Body of pancreas (tissue), 4 donors: ENCODE measurements around the gene HLA-DPA1. TPM values are rescaled to one million over a fixed set of nuclear protein-coding genes. Genes with fewer than 3 reads are reported as not detected.
"Not testable (repeated sequence)": the region's sequence is repeated elsewhere in the genome, so short reads cannot be mapped to it uniquely, and the experiment has no call there.

Experiments
- ATAC-seq: fragments of 150-250 bp; one replicate; pipeline ENCODE4 v1.9.1; 2016
- DNase-seq, 4 donors: peaks; one replicate each; pipeline ENCODE4 v3.0.0-alpha.2; 2019
- H3K27ac ChIP-seq, 4 donors: fragments of 200-600 bp; sonication (generic); 1 replicate in 3 of 4; 2 replicates in 1 of 4; pipeline versions ENCODE4 v1.5.1 to v1.6.1; 2016 to 2019; ENCODE audit warnings: mild to moderate bottlenecking in 1 of 4, mixed read lengths in 1 of 4, moderate library complexity in 1 of 4
- H3K27me3 ChIP-seq, 2 donors: fragments of 200-600 bp; sonication (generic); one replicate each; pipeline ENCODE4 v1.6.0; 2016; ENCODE audit warnings: mild to moderate bottlenecking in 1 of 2
- H3K36me3 ChIP-seq, 2 donors: fragments of 200-600 bp; sonication (generic); replicated peaks in 1 of 2; 2 replicates each; pipeline ENCODE4 v1.5.1; 2016; ENCODE audit warnings: low read depth in 2 of 2; ENCODE audit not compliant: insufficient read depth in 1 of 2
- H3K4me1 ChIP-seq: fragments of 200-600 bp; sonication (generic); one replicate; pipeline ENCODE4 v1.6.0; 2016
- H3K4me3 ChIP-seq, 2 donors: fragments of 200-600 bp; sonication (generic); 1 replicate in 1 of 2; 2 replicates in 1 of 2; pipeline ENCODE4 v1.5.1; 2016 to 2019
- H3K9me3 ChIP-seq, 3 donors: fragments of 200-600 bp; sonication (generic); 1 replicate in 2 of 3; 2 replicates in 1 of 3; pipeline ENCODE4 v1.5.1; 2016
- CTCF ChIP-seq, 7 experiments: fragments of 450-650 bp in 4 of 7; fragments of 200-600 bp in 3 of 7; sonication (generic) in 3 of 7; IDR thresholded peaks; one replicate each; pipeline ENCODE4 v1.5.1; 2016 to 2019; ENCODE audit warnings: antibody characterized with exemption in 7 of 7
- POLR2A ChIP-seq, 3 donors: fragments of 450-650 bp; IDR thresholded peaks; one replicate each; pipeline ENCODE4 v1.6.1; 2016; ENCODE audit warnings: antibody characterized with exemption in 3 of 3, mild to moderate bottlenecking in 2 of 3
- WGBS, 2 donors: methylation state at CpG; one replicate each; pipeline ENCODE4 v1.1.5; 2017; 5-methylcytosine and 5-hydroxymethylcytosine counted together
- intact Hi-C: fragments of 100-400 bp; cut with DNase I; formaldehyde crosslinking; loops from one replicate; pipeline ENCODE4 v1.15.1; 2023
- total RNA-seq, 2 donors: library from RNA; depleted of rRNA; stranded (reverse); fragments of >200 nt; gene quantifications; one replicate each; pipeline ENCODE4 v1.1.0, GENCODE V29; 2016

Gene HLA-DPA1
- total RNA-seq, 2 donors from 2014 or later: 10.5 to 81.7 TPM

- no peaks in the 10 kb centered on the region for H3K36me3 ChIP-seq
- H3K9me3 ChIP-seq: no peaks in the 10 kb centered on the region
- H3K27me3 ChIP-seq: no peaks in the 10 kb centered on the region
- ATAC-seq (no peak), DNase-seq (no peak)
- H3K27ac ChIP-seq: no peak overlapping the region
- no peak overlapping the region for H3K4me3 ChIP-seq
- intact Hi-C loops: no loop called here
- no peaks in the 10 kb centered on the region for H3K4me1 ChIP-seq
- WGBS, 2 donors: 84 to 92% methylated on average over 3 of the region's 3 CpGs
- TF ChIP-seq CTCF (IDR thresholded peaks at IDR 0.05): no peak
- no peak for TF ChIP-seq POLR2A (IDR thresholded peaks at IDR 0.05)
Observed at GRCh38 chr6:33066917-33067521, 6.4 kb downstream of the HLA-DPA1 start.

GRCh38 chr6:33065312-33065711 lies 8.1 kb downstream of the HLA-DPA1 start:
- DNase-seq (no peak), ATAC-seq (no peak)
- H3K9me3 ChIP-seq: no peaks in the 10 kb centered on the region
- TF ChIP-seq POLR2A (IDR thresholded peaks at IDR 0.05) (no peak), CTCF (IDR thresholded peaks at IDR 0.05) (no peak)
- H3K27ac ChIP-seq: no peak overlapping the region
- no peaks in the 10 kb centered on the region for H3K36me3 ChIP-seq
- no peaks in the 10 kb centered on the region for H3K4me1 ChIP-seq
- intact Hi-C loops: no loop called here
- no peak overlapping the region for H3K4me3 ChIP-seq
- WGBS, 2 donors: 83 to 86% methylated on average over 4 of the region's 4 CpGs
- H3K27me3 ChIP-seq: no peaks in the 10 kb centered on the region

GRCh38 chr6:33064723-33065122 lies 8.7 kb downstream of the HLA-DPA1 start:
- no peak for TF ChIP-seq POLR2A (IDR thresholded peaks at IDR 0.05)
- no peak for TF ChIP-seq CTCF (IDR thresholded peaks at IDR 0.05)
- Histone ChIP-seq H3K9me3 (no peaks in the 10 kb centered on the region), H3K4me3 (no peak overlapping the region), H3K4me1 (no peaks in the 10 kb centered on the region), H3K36me3 (no peaks in the 10 kb centered on the region), H3K27ac (no peak overlapping the region), H3K27me3 (no peaks in the 10 kb centered on the region)
- ATAC-seq: no peak
- no peak for DNase-seq
- intact Hi-C loops: no loop called here
- 64 to 79% methylated on average over 4 of the region's 4 CpGs for WGBS, 2 donors

- H3K4me1 ChIP-seq, H3K4me3 ChIP-seq, H3K27me3 ChIP-seq, H3K36me3 ChIP-seq, intact Hi-C loops, H3K9me3 ChIP-seq, H3K27ac ChIP-seq, DNase-seq, ATAC-seq: not testable (repeated sequence)
- 66 to 68% methylated on average over 5 of the region's 5 CpGs for WGBS, 2 donors
Observed at GRCh38 chr6:33063435-33063834, 10.0 kb downstream of the HLA-DPA1 start.

GRCh38 chr6:33061987-33062386 lies 11.5 kb downstream of the HLA-DPA1 start:
- WGBS, 2 donors: 79 to 80% methylated on average over 2 of the region's 2 CpGs
- no peaks in the 10 kb centered on the region for H3K4me1 ChIP-seq
- H3K36me3 ChIP-seq: no peaks in the 10 kb centered on the region
- no peak for TF ChIP-seq POLR2A (IDR thresholded peaks at IDR 0.05)
- TF ChIP-seq CTCF (IDR thresholded peaks at IDR 0.05): no peak
- no peaks in the 10 kb centered on the region for H3K27me3 ChIP-seq
- H3K4me3 ChIP-seq: no peak overlapping the region
- H3K9me3 ChIP-seq: no peaks in the 10 kb centered on the region
- intact Hi-C loops: no loop called here
- no peak for ATAC-seq
- DNase-seq: no peak
- H3K27ac ChIP-seq: no peak overlapping the region
